Activated T-cell treated with anti-CD3 and anti-CD28 coated beads for 24 hours (primary cell): ENCODE results near the gene SNX15.
"Not testable (repeated sequence)": the region's sequence is repeated elsewhere in the genome, so short reads cannot be mapped to it uniquely, and the experiment has no call there.

Source experiments
- DNase-seq: peaks from one replicate; pipeline ENCODE4 v3.0.0-alpha.2; 2020; ENCODE audit warnings: low read depth

SNX15 gene

GRCh38 chr11:65027213-65028067, at the start of gene SNX15:
TSS of gene SNX15 (plus strand) at chr11:65027439. CDS start at chr11:65027538, 99 bp downstream.
- DNase-seq = peak; percentile 89

GRCh38 chr11:64983339-64983738, 43.9 kb upstream of the SNX15 start:
- DNase-seq = not testable (repeated sequence)

- no peak for DNase-seq
Observed at GRCh38 chr11:64987998-64988854, 39.0 kb upstream of the SNX15 start.

- DNase-seq = no peak
Observed at GRCh38 chr11:64989416-64989815, 37.8 kb upstream of the SNX15 start.

GRCh38 chr11:64990222-64990923, 36.9 kb upstream of the SNX15 start:
- DNase-seq = no peak

- no peak for DNase-seq
Observed at GRCh38 chr11:64994318-64994717, 32.9 kb upstream of the SNX15 start.

- DNase-seq = no peak
Observed at GRCh38 chr11:64996327-64996709, 30.9 kb upstream of the SNX15 start.

- no peak for DNase-seq
Observed at GRCh38 chr11:64996710-64997380, 30.4 kb upstream of the SNX15 start, which contains the start of gene BATF2. TSS of gene BATF2 (minus strand) at chr11:64996971. CDS start at chr11:64996914, 57 bp downstream.

- no peak for DNase-seq
Observed at GRCh38 chr11:64998141-64998540, 29.1 kb upstream of the SNX15 start.

GRCh38 chr11:64998690-64999431, 28.4 kb upstream of the SNX15 start:
- no peak for DNase-seq

- no peak for DNase-seq
Observed at GRCh38 chr11:64999478-64999877, 27.8 kb upstream of the SNX15 start.

GRCh38 chr11:65002706-65003105, 24.5 kb upstream of the SNX15 start:
- no peak for DNase-seq

- no peak for DNase-seq
Observed at GRCh38 chr11:65003282-65003681, 24.0 kb upstream of the SNX15 start.

GRCh38 chr11:65003968-65004367, 23.3 kb upstream of the SNX15 start:
- DNase-seq = not testable (repeated sequence)

GRCh38 chr11:65008016-65008415, 19.2 kb upstream of the SNX15 start:
- no peak for DNase-seq

- no peak for DNase-seq
Observed at GRCh38 chr11:65008873-65009272, 18.4 kb upstream of the SNX15 start.

- DNase-seq = peak; percentile 89
Observed at GRCh38 chr11:65013130-65013887, 13.9 kb upstream of the SNX15 start.

- DNase-seq = peak; percentile 80
Observed at GRCh38 chr11:65013888-65014725, 13.1 kb upstream of the SNX15 start, which contains the start of gene ARL2. TSS of gene ARL2 (plus strand) at chr11:65014160. CDS start at chr11:65014208, 48 bp downstream.

GRCh38 chr11:65014726-65015227, 12.5 kb upstream of the SNX15 start:
- DNase-seq = no peak
